8988T (cell line): Measurements from ENCODE around the gene UQCC5.

ENCODE experiments used
- DNase-seq: peaks from one replicate; pipeline ENCODE4 v3.0.0; 2011

The UQCC5 gene

DNA sequence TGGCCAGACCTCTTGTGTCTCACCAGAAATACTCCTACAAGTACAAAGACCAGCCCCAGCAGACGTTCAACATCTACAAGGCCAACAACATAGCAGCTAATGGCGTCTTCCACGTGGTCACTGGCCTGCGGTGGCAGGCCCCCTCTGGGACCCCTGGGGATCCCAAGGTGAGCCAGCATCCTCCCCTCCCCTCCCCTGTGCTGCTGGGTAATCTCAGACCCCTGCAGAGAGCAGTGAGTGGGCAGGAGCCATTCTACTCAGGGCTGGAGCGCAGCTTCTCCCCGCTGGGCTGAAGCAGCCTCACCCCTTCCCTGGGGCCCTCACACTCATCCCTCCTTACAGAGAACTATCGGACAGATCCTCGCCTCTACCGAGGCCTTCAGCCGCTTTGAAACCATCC lies 31.4 kb upstream of the UQCC5 start:
- DNase-seq, result no peak

DNA sequence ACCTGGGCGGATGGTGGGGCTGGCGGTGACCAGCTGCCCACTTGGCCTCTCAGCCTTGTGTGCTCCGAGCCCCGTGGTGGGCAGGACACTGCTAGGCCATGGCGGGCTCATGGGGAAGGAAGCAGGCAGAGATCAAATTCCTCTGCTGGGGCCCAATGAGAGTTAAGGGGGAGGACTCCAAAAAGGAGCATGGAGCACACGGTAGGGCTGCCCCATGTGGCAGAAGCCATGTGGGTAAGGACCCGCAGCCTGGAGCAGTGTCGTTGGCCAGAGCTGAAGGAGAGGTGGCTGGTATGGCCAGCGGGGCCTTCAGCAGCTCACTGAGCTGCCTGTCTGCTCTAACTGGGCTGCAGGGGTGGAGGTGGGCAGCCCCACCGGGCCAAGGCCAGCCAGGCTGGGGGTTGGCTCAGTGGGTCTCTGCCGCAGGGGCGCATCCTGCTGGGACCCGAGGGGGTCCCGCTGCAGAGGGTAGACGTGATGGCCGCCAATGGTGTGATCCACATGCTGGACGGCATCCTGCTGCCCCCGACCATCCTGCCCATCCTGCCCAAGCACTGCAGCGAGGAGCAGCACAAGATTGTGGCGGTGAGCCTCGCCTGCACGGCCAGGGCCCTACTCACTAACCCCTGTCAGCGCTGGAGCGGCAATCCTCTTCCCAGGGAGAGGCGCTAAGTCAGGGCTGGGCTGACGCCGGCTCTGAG lies 30.0 kb upstream of the UQCC5 start:
- no peak for DNase-seq

DNA sequence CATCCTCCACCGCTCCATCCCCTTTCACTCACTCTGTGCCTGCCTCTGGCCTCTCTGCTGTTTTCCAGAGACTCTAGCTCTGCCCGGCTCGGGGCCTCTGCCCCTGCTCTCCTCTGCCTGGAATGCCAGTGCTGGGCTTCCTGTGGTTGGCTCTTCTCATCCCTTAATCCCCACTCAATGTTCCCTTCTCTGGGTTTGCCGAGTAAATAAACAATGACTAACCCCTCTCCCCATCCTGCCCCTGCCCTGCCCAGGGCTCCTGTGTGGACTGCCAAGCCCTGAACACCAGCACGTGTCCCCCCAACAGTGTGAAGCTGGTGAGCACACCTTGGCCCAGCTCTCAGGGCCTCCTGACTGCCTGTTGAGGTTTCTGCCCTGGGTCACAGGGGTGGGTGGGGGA lies 29.0 kb upstream of the UQCC5 start:
- no peak for DNase-seq

DNA sequence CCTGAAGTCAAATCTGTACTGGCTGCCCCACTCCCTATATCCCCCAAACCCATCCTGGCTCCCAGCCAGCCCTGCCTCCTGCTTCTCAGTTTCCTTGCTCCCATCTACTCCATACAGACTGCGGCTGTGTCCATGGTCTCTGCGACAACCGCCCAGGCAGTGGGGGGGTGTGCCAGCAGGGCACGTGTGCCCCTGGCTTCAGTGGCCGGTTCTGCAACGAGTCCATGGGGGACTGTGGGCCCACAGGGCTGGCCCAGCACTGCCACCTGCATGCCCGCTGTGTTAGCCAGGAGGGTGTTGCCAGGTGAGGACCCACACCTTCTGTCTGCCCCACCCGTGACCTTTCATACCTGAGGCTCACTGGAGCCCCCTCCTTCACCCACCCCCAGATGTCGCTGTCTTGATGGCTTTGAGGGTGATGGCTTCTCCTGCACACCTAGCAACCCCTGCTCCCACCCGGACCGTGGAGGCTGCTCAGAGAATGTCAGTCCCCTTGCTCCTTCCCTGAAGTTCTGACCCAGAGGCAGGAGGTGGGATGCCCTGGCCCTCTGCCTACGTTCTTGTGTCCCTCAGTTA lies 26.6 kb upstream of the UQCC5 start:
- DNase-seq, result peak; percentile 81

DNA sequence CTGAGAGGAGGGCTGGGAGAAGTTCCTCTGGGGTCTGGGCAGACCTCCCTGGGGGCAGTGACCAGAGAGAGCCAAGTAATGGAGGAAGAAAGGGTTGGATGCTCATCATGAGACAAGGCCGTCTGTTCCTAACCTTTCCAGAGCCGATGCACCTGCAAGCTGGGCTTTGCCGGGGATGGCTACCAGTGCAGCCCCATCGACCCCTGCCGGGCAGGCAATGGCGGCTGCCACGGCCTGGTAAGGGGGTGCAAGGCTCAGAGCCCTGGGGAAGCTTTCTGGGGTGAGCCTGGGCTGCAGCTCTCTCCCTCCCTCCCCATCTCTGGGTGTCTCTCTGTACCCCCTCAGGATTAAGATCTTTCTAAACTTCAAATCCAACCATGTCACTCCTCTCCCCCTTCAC lies 24.9 kb upstream of the UQCC5 start:
- DNase-seq, result no peak

DNA sequence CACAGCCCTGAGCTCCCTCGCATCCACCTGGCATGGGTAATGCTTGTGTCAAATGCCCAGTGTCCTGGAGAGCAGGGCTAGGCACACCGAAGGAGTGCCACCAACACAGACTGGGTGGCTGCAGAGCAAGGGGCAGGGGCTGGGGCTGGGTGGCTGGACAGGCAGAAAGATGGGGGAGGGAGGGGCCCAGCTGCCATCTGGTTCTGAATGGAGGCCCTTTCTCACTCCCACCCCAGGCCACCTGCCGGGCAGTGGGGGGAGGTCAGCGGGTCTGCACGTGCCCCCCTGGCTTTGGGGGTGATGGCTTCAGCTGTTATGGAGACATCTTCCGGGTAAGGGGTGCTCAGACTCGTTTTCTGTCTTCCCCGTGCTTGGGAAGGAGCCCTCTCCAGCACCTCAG lies 24.3 kb upstream of the UQCC5 start:
- DNase-seq, result no peak

DNA sequence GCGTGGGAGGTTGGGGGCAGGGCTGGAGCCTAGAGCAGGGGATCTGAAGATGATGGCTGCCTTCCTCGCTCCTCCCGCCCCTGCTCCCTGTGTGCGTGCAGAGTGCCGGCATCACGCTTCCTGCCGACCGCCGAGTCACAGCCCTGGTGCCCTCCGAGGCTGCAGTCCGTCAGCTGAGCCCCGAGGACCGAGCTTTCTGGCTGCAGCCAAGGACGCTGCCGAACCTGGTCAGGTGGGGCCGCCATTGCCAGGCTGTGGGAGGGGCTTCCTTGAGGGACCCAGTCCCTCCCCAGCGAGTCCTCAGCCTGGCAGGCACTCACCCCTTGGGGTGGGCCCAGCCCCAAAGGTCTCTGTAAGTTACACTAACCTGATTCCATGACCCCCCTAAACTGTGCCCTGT lies 23.7 kb upstream of the UQCC5 start:
- no peak for DNase-seq

DNA sequence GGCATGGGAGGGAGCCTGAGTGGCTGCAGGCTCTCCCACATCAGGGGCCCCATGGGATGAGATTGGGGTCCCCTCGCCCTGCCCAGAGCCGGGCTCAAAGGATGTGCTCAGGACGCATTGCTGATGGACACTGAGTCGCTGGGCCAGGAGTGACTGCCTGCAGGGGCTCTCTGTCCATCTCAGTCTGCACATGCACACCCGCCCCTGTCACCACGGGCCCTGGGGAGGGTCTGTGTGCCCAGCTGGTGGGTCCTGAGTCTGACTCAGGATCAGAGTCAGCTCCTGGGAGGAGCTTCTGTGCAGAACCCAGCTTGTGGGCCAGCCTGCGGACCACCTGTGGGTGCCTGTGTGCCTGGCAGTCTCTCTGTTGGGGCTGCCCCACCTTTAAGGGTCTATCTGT lies 23.1 kb upstream of the UQCC5 start:
- no peak for DNase-seq

DNA sequence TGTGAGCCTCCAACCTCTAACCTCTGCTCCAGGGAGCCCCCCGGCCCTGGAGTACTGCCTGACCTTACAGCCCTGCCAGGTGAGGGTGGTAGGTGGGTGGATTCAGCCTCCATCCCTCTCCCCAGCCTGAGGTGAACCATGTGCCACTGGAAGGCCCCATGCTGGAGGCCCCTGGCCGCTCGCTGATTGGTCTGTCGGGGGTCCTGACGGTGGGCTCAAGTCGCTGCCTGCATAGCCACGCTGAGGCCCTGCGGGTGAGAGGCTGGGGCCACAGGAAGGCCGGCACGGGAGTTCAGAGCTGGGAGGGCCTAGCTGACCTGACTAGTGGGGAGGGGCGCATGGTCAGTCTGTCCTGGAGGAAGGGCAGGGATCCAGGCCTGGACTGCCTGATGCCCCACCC lies 21.8 kb upstream of the UQCC5 start:
- DNase-seq, result no peak

DNA sequence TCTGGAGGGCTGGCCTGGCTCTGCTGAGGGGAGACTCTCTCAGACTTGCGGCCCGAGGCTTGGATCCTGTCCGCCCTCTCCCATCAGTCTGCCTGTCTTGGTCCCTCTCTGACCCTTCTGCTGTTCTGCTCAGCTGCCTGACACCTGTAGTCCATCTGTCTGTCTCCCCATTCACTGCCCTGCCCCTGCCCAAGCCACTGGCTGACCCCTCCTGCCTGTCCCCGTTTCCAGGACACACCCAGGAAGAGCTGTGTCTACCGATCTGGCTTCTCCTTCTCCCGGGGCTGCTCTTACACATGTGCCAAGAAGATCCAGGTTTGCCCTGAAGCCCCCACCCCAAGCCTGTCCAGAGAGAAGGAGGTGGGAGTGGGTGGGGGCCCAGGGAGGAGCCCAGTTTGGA lies 21.2 kb upstream of the UQCC5 start:
- DNase-seq, result no peak

DNA sequence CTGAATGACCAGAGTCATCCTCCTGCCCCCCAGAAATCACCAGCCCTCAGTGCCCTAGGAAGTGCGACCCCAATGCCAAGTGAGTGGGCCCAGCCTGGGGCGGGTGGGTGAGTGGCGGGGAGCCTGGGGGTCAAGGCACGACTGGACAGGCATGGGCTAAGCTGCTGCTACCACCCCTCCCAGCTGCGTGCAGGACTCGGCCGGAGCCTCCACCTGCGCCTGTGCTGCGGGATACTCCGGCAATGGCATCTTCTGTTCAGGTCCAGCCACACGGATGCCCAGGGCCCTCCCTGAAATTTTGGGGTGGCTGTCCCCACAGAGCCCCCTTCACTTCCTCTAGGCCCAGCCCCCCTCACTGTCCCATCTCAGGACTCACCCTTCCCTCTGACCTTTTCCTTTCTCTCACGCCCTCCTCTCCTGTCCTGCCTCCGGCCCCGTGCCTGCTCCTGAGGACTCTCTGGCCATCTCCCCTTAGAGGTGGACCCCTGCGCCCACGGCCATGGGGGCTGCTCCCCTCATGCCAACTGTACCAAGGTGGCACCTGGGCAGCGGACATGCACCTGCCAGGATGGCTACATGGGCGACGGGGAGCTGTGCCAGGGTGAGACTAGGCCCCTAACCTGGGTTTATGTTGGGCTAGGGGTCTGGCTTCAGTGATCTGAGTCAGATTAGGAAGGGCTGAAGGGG lies 19.8 kb upstream of the UQCC5 start:
- DNase-seq, result no peak

DNA sequence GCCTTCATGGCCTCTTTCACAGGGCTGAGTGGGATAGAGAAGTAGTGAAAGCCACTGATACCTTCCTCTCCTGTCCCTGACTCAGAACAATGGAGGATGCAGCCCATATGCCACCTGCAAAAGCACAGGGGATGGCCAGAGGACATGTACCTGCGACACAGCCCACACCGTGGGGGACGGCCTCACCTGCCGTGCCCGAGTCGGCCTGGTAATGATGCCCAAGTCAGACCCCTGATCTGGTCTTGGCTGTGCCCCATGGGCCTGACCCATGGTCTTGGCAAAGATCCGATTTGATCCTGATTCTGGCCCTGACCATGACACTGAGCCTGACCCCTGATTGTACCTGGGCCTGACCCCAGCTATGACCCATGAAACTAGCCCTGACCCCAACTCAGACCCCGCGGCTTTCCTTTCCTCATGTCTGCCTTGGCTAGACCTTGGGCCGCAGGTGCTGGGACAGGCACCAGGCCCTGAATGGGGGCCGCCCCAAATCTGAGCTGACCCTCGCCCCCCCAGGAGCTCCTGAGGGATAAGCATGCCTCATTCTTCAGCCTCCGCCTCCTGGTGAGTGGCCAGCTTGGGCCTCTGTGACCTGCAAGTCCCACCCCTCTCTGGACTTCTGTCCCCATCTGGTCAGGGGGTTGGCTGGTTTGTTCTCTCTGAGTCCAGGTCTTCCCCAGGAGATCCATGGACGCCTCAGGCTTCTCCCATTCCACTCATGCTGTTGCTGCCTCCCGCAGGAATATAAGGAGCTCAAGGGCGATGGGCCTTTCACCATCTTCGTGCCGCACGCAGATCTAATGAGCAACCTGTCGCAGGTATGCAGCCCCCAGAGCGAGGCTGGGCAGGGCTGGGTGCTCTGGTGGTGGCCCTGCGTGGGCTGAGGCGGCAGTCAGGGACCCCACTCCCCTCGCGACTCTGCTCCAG lies 18.3 kb upstream of the UQCC5 start:
- no peak for DNase-seq

DNA sequence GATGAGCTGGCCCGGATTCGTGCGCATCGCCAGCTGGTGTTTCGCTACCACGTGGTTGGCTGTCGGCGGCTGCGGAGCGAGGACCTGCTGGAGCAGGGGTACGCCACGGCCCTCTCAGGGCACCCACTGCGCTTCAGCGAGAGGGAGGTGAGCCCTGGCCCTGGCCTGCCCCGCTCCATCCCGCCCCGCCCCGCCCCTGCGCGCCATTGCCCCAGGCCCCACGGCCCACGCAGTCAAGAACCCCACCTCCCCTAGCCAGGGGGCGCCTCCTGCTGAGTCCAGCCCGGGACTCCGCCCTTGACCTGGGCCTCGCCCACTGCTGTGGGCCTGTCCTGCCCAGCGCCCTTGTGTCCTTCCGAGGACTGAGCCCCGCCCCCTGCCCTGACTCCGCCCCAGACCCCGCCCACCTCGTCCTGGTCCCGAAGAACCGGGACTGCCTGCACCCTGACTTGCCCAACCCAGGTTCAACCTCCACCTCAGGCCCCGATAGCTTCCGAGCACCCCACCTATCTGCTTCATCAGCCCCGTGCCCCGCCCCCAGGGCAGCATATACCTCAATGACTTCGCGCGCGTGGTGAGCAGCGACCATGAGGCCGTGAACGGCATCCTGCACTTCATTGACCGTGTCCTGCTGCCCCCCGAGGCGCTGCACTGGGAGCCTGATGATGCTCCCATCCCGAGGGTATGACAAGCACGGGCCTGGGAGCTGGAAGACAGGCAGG lies 17.5 kb upstream of the UQCC5 start:
- DNase-seq, result peak; percentile 85

DNA sequence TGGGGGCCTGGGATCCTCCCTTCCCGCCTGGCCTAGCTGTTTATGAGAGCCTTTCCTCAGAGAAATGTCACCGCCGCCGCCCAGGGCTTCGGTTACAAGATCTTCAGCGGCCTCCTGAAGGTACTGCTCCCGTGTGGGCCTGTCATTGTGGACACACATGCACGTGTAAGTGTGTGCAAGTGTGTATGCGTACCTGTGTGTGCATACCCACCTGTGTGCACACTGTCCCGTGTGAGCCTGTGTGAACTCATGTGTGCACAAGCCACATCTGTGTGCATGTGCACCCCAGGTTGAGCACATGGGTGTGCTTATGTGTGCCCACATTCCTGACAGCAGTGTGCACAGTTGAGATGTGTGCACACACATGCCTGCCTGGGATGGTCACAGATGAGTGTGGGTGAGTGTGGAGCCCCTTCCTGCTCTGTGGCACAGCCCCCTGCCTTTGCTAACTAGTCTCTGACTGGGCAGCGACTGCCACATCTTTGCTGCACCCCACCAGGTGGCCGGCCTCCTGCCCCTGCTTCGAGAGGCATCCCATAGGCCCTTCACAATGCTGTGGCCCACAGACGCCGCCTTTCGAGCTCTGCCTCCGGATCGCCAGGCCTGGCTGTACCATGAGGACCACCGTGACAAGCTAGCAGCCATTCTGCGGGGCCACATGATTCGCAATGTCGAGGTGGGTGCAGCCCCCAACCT lies 16.8 kb upstream of the UQCC5 start:
- DNase-seq, result no peak

DNA sequence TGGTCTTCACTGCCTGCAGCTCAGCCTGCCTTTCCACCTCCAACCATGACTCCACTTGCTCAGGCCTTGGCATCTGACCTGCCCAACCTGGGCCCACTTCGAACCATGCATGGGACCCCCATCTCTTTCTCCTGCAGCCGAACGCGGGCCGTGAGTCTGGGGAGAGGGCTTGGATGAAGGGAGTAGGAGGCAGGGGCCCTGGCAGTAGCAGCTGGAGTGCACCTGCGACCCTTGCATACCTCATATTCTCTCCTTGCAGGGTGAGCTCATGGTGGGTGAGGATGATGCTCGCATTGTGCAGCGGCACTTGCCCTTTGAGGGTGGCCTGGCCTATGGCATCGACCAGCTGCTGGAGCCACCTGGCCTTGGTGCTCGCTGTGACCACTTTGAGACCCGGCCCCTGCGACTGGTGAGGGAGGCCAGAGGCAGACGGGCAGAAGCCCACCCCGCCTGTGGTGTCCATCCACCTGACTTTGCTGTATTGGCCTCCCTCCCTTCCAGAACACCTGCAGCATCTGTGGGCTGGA lies 16.2 kb upstream of the UQCC5 start:
- DNase-seq, result no peak

DNA sequence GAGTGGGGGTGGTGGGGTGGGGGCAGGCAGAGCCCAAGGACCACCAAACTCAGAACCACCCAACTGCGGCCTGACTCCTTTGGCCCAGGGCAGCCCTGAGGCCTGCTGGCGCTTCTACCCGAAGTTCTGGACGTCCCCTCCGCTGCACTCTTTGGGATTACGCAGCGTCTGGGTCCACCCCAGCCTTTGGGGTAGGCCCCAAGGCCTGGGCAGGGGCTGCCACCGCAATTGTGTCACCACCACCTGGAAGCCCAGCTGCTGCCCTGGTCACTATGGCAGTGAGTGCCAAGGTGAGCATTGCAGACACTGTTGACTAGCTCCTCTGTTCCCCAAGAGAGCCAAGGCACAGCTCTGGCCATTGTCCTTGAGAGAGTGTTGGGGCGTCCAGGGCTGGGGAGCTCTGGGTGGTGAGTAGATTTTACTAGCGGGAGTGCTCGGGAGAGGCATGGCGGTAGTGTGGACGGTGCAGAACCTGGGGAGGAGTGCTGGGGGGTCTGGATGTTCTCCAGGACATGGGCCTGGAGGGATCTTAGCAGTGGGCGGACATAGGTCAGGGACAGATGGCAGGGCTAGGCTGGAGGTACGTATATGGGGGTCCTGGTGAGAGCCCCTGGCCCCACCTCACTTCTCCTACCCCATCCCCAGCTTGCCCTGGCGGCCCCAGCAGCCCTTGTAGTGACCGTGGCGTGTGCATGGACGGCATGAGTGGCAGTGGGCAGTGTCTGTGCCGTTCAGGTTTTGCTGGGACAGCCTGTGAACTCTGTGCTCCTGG lies 15.5 kb upstream of the UQCC5 start:
- peak; percentile 44 for DNase-seq

DNA sequence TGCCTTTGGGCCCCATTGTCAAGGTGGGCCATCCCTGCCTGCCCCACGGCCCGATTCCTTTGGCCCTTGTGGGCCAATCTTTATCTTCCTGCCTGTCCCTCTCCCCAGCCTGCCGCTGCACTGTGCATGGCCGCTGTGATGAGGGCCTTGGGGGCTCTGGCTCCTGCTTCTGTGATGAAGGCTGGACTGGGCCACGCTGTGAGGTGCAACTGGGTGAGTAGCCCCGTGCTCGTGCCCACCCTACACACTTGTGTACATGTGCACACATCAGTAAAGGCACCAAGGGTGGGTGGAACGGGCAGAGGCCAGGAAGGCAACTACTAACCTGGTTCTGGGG lies 14.9 kb upstream of the UQCC5 start:
- peak; percentile 39 for DNase-seq

DNA sequence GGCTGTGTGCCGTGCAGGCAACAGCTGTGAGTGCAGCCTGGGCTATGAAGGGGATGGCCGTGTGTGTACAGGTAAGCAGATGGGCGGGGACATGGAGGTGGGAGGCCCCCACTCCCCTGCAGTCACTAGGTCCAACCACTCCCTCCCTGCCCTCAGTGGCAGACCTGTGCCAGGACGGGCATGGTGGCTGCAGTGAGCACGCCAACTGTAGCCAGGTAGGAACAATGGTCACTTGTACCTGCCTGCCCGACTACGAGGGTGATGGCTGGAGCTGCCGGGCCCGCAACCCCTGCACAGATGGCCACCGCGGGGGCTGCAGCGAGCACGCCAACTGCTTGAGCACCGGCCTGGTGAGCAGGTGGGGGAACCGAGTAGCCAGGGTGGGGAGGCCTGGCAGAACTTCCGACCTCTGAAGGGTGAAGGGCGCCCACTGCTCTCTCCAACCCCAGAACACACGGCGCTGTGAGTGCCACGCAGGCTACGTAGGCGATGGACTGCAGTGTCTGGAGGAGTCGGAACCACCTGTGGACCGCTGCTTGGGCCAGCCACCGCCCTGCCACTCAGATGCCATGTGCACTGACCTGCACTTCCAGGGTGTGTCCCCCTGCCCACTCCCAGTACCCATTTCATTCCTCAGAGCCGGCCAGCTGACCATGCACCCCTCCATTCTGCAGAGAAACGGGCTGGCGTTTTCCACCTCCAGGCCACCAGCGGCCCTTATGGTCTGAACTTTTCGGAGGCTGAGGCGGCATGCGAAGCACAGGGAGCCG lies 14.3 kb upstream of the UQCC5 start:
- DNase-seq, result no peak

DNA sequence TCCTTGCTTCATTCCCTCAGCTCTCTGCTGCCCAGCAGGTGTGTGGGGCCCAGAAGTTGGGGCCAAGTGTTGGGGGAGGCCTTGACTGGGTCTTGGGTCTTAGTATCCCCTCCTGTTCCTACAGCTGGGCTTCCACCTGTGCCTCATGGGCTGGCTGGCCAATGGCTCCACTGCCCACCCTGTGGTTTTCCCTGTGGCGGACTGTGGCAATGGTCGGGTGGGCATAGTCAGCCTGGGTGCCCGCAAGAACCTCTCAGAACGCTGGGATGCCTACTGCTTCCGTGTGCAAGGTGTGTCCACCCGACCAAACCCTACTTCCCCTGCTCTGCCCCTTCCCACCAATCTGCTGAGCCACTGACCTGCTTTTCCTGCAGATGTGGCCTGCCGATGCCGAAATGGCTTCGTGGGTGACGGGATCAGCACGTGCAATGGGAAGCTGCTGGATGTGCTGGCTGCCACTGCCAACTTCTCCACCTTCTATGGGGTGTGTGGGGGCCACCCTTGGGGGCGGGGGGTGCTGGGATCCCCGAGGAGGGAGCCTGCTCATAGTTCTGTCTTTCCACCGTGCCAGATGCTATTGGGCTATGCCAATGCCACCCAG lies 13.7 kb upstream of the UQCC5 start:
- peak; percentile 49 for DNase-seq
